HepG2 (cell line): Measurements from ENCODE around the gene FN1. TPM values are rescaled to one million over a fixed set of nuclear protein-coding genes. Genes with fewer than 3 reads are reported as not detected.
A peak's percentile ranks its signal among the peaks of the same experiment; 100 is the strongest.

ENCODE experiments used
- E2F2 ChIP-seq: sonication (generic); formaldehyde crosslinking; IDR thresholded peaks from 2 replicates; pipeline ENCODE4 v1.4.0; 2020; ENCODE audit warnings: missing genetic modification reagents, borderline replicate concordance
- EEA1 ChIP-seq: sonication (generic); formaldehyde crosslinking; IDR thresholded peaks from 2 replicates; pipeline ENCODE4 v1.5.1; 2020; ENCODE audit warnings: mild to moderate bottlenecking, missing genetic modification reagents, borderline replicate concordance
- ELF3 ChIP-seq: IDR thresholded peaks from 2 replicates; pipeline ENCODE4 v1.6.1; 2016; ENCODE audit warnings: missing genetic modification reagents, missing compliant biosample characterization
- IRF1 ChIP-seq: sonication (generic); formaldehyde crosslinking; IDR thresholded peaks from 2 replicates; pipeline ENCODE4 v1.4.0; 2020; ENCODE audit warnings: low read depth, mild to moderate bottlenecking, missing genetic modification reagents
- KDM1A ChIP-seq: IDR thresholded peaks from 2 replicates; pipeline ENCODE4 v1.6.1; 2016; ENCODE audit warnings: missing compliant biosample characterization
- NCOR1 ChIP-seq: fragments of 200-600 bp; sonication (generic); IDR thresholded peaks from 2 replicates; pipeline ENCODE4 v1.7.0; 2017; ENCODE audit warnings: antibody characterized with exemption, low read length, borderline replicate concordance
- NFYB ChIP-seq: sonication (generic); formaldehyde crosslinking; IDR thresholded peaks from 2 replicates; pipeline ENCODE4 v1.4.0; 2020; ENCODE audit warnings: missing genetic modification reagents
- NPAS2 ChIP-seq: sonication (generic); formaldehyde crosslinking; IDR thresholded peaks from 2 replicates; pipeline ENCODE4 v1.8.0; 2022; ENCODE audit warnings: mild to moderate bottlenecking, missing genetic modification reagents, borderline replicate concordance
- RFX1 ChIP-seq: fragments of 450-650 bp; IDR thresholded peaks from 2 replicates; pipeline ENCODE4 v1.6.1; 2017
- SALL1 ChIP-seq: sonication (generic); formaldehyde crosslinking; IDR thresholded peaks from 2 replicates; pipeline ENCODE4 v1.8.0; 2022; ENCODE audit warnings: mild to moderate bottlenecking, missing genetic modification reagents
- ZBTB21 ChIP-seq: sonication (generic); formaldehyde crosslinking; IDR thresholded peaks from 2 replicates; pipeline ENCODE4 v1.4.0; 2020; ENCODE audit warnings: missing genetic modification reagents
- ZFYVE20 ChIP-seq: sonication (generic); formaldehyde crosslinking; IDR thresholded peaks from 2 replicates; pipeline ENCODE4 v1.8.0; 2023; ENCODE audit warnings: low read depth, mild to moderate bottlenecking, moderate library complexity, missing genetic modification reagents, borderline replicate concordance
- ZIK1 ChIP-seq: sonication (generic); formaldehyde crosslinking; IDR thresholded peaks from 2 replicates; pipeline ENCODE4 v1.5.0; 2020; ENCODE audit warnings: mild to moderate bottlenecking, low read depth, missing genetic modification reagents, borderline replicate concordance
- ZMYM2 ChIP-seq: sonication (generic); formaldehyde crosslinking; IDR thresholded peaks from 2 replicates; pipeline ENCODE4 v1.8.0; 2022; ENCODE audit warnings: mild to moderate bottlenecking, missing genetic modification reagents
- ZNF20 ChIP-seq: sonication (generic); formaldehyde crosslinking; IDR thresholded peaks from 2 replicates; pipeline ENCODE4 v1.4.0; 2020; ENCODE audit warnings: mild to moderate bottlenecking, moderate library complexity, missing genetic modification reagents
- ZNF547 ChIP-seq: sonication (generic); formaldehyde crosslinking; IDR thresholded peaks from 2 replicates; pipeline ENCODE4 v1.5.1; 2020; ENCODE audit warnings: mild to moderate bottlenecking, missing genetic modification reagents
- ZNF691 ChIP-seq: sonication (generic); formaldehyde crosslinking; IDR thresholded peaks from 2 replicates; pipeline ENCODE4 v1.4.0; 2020; ENCODE audit warnings: missing genetic modification reagents, low read depth, mild to moderate bottlenecking, borderline replicate concordance
- ZNF780A ChIP-seq: sonication (generic); formaldehyde crosslinking; IDR thresholded peaks from 2 replicates; pipeline ENCODE4 v1.8.0; 2022; ENCODE audit warnings: mild to moderate bottlenecking, missing genetic modification reagents, moderate library complexity
- polyA plus RNA-seq, 8 experiments: library from polyadenylated mRNA; depleted of rRNA in 3 of 8; stranded (reverse) in 7 of 8; unstranded in 1 of 8; fragments of >200 nt; fragmentation: Illumina TruSeq in 4 of 8; extraction: Trizol in 4 of 8; gene quantifications; 2 replicates each; pipeline versions ENCODE4 v1.2.1 to v1.2.3, GENCODE V29; 2011 to 2016; ENCODE audit warnings: low read depth in 4 of 8, missing spikeins in 1 of 8, mixed read lengths in 1 of 8; ENCODE audit not compliant: insufficient read depth in 1 of 8
- total RNA-seq, 5 experiments: library from RNA; depleted of rRNA; stranded (reverse); fragments of >200 nt; fragmentation: Illumina TruSeq; extraction: Trizol; gene quantifications; 2 replicates each; pipeline ENCODE4 v1.2.3, GENCODE V29; 2016; ENCODE audit warnings: low read depth in 1 of 5
- TF ChIP-seq, protein P1 (sequence below): IDR thresholded peaks from 2 replicates; pipeline ENCODE4 v1.6.1; 2016; ENCODE audit warnings: low read depth, control low read depth
- TF ChIP-seq, protein P2 (sequence below): sonication (generic); formaldehyde crosslinking; IDR thresholded peaks from 2 replicates; pipeline ENCODE4 v1.5.1; 2020; ENCODE audit warnings: missing genetic modification reagents, mild to moderate bottlenecking, borderline replicate concordance
- TF ChIP-seq, protein P3 (sequence below): sonication (generic); formaldehyde crosslinking; IDR thresholded peaks from 2 replicates; pipeline ENCODE4 v1.4.0; 2020; ENCODE audit warnings: missing genetic modification reagents

The FN1 gene
- total and polyA plus RNA-seq, 2 of the 13 experiments (the other 11 are each of a cell fraction or from before 2014, with no cell fraction given), result 1,847 to 6,471 TPM

- no peak for TF ChIP-seq ZNF780A
- TF ChIP-seq ZMYM2, result no peak
- TF ChIP-seq, protein P1, sequence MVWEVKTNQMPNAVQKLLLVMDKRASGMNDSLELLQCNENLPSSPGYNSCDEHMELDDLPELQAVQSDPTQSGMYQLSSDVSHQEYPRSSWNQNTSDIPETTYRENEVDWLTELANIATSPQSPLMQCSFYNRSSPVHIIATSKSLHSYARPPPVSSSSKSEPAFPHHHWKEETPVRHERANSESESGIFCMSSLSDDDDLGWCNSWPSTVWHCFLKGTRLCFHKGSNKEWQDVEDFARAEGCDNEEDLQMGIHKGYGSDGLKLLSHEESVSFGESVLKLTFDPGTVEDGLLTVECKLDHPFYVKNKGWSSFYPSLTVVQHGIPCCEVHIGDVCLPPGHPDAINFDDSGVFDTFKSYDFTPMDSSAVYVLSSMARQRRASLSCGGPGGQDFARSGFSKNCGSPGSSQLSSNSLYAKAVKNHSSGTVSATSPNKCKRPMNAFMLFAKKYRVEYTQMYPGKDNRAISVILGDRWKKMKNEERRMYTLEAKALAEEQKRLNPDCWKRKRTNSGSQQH, result no peak
- no peak for TF ChIP-seq KDM1A (CRISPR knock-in tag)
- no peak for TF ChIP-seq E2F2 (CRISPR knock-in tag)
- TF ChIP-seq RFX1, result no peak
- TF ChIP-seq SALL1 (CRISPR knock-in tag), result peak; percentile 77
- TF ChIP-seq NPAS2 (CRISPR knock-in tag), result no peak
- no peak for TF ChIP-seq EEA1 (CRISPR knock-in tag)
- TF ChIP-seq ELF3 (CRISPR knock-in tag), result peak; percentile 95
- no peak for TF ChIP-seq ZFYVE20 (CRISPR knock-in tag)
- TF ChIP-seq ZIK1 (CRISPR knock-in tag), result no peak
- no peak for TF ChIP-seq IRF1 (CRISPR knock-in tag)
- TF ChIP-seq ZNF547, result no peak; the same call in 1 of the 2 replicates
- no peak; the same call in 1 of the 2 replicates for TF ChIP-seq ZNF691
- TF ChIP-seq, protein P2, sequence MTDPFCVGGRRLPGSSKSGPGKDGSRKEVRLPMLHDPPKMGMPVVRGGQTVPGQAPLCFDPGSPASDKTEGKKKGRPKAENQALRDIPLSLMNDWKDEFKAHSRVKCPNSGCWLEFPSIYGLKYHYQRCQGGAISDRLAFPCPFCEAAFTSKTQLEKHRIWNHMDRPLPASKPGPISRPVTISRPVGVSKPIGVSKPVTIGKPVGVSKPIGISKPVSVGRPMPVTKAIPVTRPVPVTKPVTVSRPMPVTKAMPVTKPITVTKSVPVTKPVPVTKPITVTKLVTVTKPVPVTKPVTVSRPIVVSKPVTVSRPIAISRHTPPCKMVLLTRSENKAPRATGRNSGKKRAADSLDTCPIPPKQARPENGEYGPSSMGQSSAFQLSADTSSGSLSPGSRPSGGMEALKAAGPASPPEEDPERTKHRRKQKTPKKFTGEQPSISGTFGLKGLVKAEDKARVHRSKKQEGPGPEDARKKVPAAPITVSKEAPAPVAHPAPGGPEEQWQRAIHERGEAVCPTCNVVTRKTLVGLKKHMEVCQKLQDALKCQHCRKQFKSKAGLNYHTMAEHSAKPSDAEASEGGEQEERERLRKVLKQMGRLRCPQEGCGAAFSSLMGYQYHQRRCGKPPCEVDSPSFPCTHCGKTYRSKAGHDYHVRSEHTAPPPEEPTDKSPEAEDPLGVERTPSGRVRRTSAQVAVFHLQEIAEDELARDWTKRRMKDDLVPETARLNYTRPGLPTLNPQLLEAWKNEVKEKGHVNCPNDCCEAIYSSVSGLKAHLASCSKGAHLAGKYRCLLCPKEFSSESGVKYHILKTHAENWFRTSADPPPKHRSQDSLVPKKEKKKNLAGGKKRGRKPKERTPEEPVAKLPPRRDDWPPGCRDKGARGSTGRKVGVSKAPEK (CRISPR knock-in tag), result no peak
- TF ChIP-seq, protein P3, sequence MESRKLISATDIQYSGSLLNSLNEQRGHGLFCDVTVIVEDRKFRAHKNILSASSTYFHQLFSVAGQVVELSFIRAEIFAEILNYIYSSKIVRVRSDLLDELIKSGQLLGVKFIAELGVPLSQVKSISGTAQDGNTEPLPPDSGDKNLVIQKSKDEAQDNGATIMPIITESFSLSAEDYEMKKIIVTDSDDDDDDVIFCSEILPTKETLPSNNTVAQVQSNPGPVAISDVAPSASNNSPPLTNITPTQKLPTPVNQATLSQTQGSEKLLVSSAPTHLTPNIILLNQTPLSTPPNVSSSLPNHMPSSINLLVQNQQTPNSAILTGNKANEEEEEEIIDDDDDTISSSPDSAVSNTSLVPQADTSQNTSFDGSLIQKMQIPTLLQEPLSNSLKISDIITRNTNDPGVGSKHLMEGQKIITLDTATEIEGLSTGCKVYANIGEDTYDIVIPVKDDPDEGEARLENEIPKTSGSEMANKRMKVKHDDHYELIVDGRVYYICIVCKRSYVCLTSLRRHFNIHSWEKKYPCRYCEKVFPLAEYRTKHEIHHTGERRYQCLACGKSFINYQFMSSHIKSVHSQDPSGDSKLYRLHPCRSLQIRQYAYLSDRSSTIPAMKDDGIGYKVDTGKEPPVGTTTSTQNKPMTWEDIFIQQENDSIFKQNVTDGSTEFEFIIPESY (CRISPR knock-in tag), result no peak; the same call in 1 of the 2 replicates
- TF ChIP-seq NFYB (CRISPR knock-in tag), result peak; percentile 41; the same call in 1 of the 2 replicates
- TF ChIP-seq NCOR1, result no peak; the same call in 1 of the 2 replicates
- TF ChIP-seq ZBTB21, result no peak
- no peak for TF ChIP-seq ZNF20 (CRISPR knock-in tag)
These were observed 43.8 kb upstream of the FN1 start (continued) for GRCh38 chr2:215479536-215480240.
